HL-60 (cell line): ENCODE measurements around the gene MYO10.

ENCODE experiments used
- DNase-seq, 2 experiments: peaks; one replicate each; pipeline ENCODE4 v3.0.0-alpha.2; 2010 to 2020; ENCODE audit warnings: low read depth in 1 of 2, low spot score in 1 of 2
- H3K27ac ChIP-seq: fragments of 250-450 bp; sonication (Bioruptor Pico); replicated peaks from 2 replicates; pipeline ENCODE4 v1.5.1; 2020; ENCODE audit warnings: mild to moderate bottlenecking, moderate library complexity
- H3K27me3 ChIP-seq: fragments of 250-450 bp; sonication (Bioruptor Pico); 2 replicates; pipeline ENCODE4 v1.5.1; 2021; ENCODE audit warnings: mild to moderate bottlenecking, moderate library complexity; ENCODE audit not compliant: insufficient read depth, poor library complexity, severe bottlenecking
- H3K4me3 ChIP-seq: replicated peaks from 2 replicates; pipeline ENCODE4 v1.5.1; 2011; ENCODE audit warnings: mild to moderate bottlenecking, control low read depth, low read length; ENCODE audit not compliant: insufficient read depth
- GABPA ChIP-seq: IDR thresholded peaks from 2 replicates; pipeline ENCODE4 v1.6.1; 2012; ENCODE audit warnings: low read depth
- POLR2AphosphoS5 ChIP-seq: IDR thresholded peaks from 2 replicates; pipeline ENCODE4 v1.6.1; 2012; ENCODE audit warnings: low read depth
- REST ChIP-seq: IDR thresholded peaks from 2 replicates; pipeline ENCODE4 v1.6.1; 2012; ENCODE audit warnings: low read depth; ENCODE audit not compliant: insufficient replicate concordance
- SPI1 ChIP-seq: IDR thresholded peaks from 2 replicates; pipeline ENCODE4 v1.6.1; 2012; ENCODE audit warnings: low read depth, mild to moderate bottlenecking, borderline replicate concordance
- TF ChIP-seq, protein P1 (sequence below): IDR thresholded peaks from one replicate; pipeline ENCODE4 v1.5.1; 2011; ENCODE audit warnings: low read length, control low read depth, inconsistent platforms; ENCODE audit not compliant: insufficient read depth

The MYO10 gene

GRCh38 chr5:16912080-16912479, 24.0 kb downstream of the MYO10 start:
- Histone ChIP-seq H3K27ac (no peak overlapping the region), H3K27me3 (no peaks in the 10 kb centered on the region), H3K4me3 (no peak overlapping the region)
- no peak for DNase-seq
- TF ChIP-seq SPI1 (no peak), GABPA (no peak), REST (no peak), POLR2AphosphoS5 (no peak)
- TF ChIP-seq, protein P1, sequence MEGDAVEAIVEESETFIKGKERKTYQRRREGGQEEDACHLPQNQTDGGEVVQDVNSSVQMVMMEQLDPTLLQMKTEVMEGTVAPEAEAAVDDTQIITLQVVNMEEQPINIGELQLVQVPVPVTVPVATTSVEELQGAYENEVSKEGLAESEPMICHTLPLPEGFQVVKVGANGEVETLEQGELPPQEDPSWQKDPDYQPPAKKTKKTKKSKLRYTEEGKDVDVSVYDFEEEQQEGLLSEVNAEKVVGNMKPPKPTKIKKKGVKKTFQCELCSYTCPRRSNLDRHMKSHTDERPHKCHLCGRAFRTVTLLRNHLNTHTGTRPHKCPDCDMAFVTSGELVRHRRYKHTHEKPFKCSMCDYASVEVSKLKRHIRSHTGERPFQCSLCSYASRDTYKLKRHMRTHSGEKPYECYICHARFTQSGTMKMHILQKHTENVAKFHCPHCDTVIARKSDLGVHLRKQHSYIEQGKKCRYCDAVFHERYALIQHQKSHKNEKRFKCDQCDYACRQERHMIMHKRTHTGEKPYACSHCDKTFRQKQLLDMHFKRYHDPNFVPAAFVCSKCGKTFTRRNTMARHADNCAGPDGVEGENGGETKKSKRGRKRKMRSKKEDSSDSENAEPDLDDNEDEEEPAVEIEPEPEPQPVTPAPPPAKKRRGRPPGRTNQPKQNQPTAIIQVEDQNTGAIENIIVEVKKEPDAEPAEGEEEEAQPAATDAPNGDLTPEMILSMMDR = no peak

DNA sequence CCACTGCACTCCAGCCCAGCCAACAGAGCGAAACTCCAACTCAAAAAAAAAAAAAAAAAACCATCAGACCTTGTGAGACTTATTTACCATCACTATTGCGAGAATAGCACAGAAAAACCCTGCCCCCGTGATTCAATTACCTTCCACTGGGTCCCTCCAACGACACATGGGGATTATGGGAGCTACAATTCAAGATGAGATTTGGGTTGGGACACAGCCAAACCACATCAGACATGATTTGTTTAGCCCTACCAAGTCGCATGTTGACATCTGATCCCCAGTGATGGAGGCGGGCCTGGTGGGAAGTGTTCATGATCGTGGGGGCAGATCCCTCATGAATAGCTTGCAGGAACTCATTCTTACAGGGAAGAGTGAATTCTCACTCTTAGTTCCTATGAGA, 26.6 kb downstream of the MYO10 start:
- no peak overlapping the region for H3K27ac ChIP-seq
- DNase-seq = no peak
- no peaks in the 10 kb centered on the region for H3K27me3 ChIP-seq
- TF ChIP-seq POLR2AphosphoS5 (no peak), SPI1 (no peak), REST (no peak), GABPA (no peak)
- TF ChIP-seq, protein P1 = no peak
- no peak overlapping the region for H3K4me3 ChIP-seq

- H3K27ac ChIP-seq = no peak overlapping the region
- no peak for TF ChIP-seq SPI1
- no peak for TF ChIP-seq REST
- TF ChIP-seq GABPA = no peak
- TF ChIP-seq, protein P1 = no peak
- TF ChIP-seq POLR2AphosphoS5 = no peak
- no peak overlapping the region for H3K4me3 ChIP-seq
- H3K27me3 ChIP-seq = no peaks in the 10 kb centered on the region
- DNase-seq = no peak
These were observed 28.8 kb downstream of the MYO10 start for GRCh38 chr5:16907270-16907669.
